Measurements from ENCODE around the gene CDKL2. TPM values are rescaled to one million over a fixed set of nuclear protein-coding genes. Genes with fewer than 3 reads are reported as not detected.

CDKL2 gene
- total RNA-seq (2022; extraction: Qiagen RNA extraction) = 0.47 to 0.97 TPM (median 0.63 TPM) in 5 replicates

DNA sequence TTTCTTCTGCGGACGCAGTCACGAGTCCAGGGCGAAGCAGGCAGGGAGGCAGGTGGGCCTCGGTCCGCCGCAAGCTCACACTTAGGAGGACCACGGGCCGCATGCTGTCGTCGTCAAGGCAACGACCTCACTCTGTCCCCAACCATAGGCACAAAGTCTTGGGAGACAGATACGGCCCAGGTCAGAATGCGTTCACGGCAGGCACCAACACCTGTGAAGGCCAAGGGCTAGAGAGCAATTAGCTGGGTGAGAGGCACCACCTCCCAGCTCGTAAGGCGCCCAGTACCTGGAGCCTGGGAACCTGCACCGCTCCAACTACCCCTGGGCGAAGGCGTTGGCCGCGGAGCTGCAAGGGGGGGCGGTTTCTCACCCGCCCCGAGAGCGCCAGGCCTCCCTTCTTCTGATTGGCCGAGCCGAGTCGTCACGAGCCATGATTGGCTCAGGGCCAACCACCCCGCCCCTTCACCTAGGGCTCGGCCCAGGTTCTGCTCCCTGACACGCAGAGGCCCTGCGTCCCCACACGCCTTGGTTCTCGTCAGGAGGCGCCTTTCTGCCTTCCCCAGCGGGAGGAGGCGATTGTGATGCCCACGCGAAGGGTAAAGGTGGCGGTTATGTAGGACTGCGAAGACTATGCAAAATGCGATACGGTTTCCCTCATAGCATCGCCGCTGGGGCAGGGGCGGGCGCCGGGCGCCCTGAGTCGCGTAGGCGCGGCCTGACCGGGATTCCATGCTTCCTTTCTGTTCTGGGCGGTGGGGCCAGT, at the start of gene CDKL2:
Gene CDKL2, minus strand, starts transcription at position 355 of the 763 bp plus-strand sequence. CDS start 4,540 bp downstream, outside the sequence.

DNA sequence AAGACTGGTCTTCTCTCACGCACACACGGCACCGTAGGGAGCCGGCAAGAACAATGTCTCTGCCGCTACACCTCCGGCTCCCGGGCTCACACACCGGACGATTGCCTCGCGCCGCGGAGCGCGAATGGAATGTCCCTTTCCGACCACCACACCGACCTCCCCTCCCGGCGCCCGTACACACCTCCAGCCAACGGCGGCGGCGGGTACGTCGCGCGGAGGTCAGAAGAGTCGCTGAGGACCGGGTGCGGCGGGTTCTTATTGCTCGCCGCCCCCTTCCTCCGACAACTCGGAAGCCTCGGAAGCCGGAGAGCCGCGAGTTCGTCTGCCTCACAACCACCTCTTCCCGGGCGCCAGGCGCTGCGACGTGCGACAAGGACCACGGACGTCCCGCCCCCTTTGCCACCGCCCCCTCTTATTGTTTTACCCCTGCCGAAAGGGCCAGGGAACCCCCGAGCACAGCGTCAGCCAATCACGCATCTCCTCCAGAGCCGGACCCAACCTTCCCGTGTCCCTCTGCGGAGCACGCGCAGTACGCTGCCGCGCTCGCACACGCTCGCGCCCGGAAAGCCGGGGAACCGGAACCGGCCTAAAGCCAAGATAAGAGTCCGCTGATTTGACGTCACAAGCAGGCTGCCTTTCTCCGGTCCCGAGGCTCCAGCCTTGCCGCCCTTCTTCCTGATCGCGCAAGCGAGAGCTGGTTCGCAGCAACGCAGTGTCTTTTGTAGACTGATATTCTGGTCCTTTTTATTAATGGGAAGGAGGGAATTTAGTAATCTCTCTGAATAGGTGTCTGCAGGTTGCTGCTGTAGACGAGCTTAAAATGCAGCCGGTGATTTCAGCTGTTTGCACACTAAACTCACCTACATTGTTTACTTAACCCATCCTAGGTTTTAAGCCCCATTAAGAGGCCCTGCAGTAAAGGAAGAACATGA, 43.0 kb upstream of the CDKL2 start, which contains the start of gene G3BP2:
Gene G3BP2, minus strand, starts transcription at position 385 of the 932 bp plus-strand sequence. CDS start 11,386 bp downstream, outside the sequence.

DNA sequence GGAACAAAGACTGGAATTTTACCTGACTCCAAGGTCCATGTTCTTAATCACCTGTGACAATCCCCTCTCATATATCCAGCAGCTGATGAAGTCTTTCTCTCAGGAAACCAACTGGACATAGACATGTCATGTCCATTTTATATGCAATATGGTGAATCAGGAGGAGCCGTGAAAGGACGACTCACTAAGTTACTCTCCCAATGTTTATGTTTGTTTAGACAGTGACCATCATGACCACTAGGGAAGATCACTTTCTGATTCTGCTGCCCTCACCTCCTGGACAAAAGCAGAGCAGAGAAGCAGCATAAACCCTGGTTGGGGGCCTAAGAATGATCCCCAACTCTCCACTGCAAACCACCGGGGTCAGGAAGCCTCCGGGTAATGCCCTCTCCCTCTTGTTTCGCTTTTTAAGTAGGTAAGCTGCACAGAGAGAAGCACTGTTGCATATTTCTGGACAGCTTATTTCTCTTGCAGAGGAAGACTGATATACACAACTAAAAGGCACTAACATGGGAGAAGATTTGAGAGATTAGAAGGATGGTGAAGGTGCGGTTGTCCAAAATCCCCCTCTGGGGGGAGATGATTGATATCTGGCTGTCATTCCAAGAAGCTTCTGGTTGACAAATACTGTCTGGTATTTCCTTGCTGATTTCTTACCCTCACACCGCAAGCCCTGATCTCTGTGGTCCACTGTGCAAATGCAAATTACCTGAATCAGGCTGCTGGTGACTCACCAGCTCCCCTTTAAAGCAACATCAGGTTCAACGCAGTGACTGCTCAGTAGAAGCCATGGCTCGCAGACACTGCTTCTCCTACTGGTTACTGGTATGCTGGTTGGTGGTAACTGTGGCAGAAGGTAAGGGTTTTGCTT, 74.8 kb downstream of the CDKL2 start, which contains the start of gene ODAPH:
Gene ODAPH, plus strand, starts transcription at position 773 of the 871 bp plus-strand sequence. Its CDS starts 17 bp downstream, at position 790.

Other genes with a start within 250 kb of the CDKL2 start
- gene RCHY1, start 116.1 kb downstream of the CDKL2 start, total RNA-seq (2022; extraction: Qiagen RNA extraction) = 13.3 to 20.4 TPM (median 16.9 TPM) in 5 replicates
- gene THAP6, start 116.1 kb downstream of the CDKL2 start, total RNA-seq (2022; extraction: Qiagen RNA extraction) = 4.8 to 6.3 TPM (median 5.2 TPM) in 5 replicates
- gene ODAPH, start 74.5 kb downstream of the CDKL2 start, total RNA-seq (2022; extraction: Qiagen RNA extraction) = not detected in 5 replicates
- gene G3BP2, start 42.9 kb upstream of the CDKL2 start, total RNA-seq (2022; extraction: Qiagen RNA extraction) = 63.7 to 121 TPM (median 77.5 TPM) in 5 replicates
- 18.8 to 31.8 TPM (median 23.2 TPM) in 5 replicates for gene USO1, start 94.0 kb upstream of the CDKL2 start, total RNA-seq (2022; extraction: Qiagen RNA extraction)